HG02885 (cell line): ENCODE measurements around the gene ALKBH8.
"Not testable (repeated sequence)": the region's sequence is repeated elsewhere in the genome, so short reads cannot be mapped to it uniquely, and the experiment has no call there.

Experiments used
- ATAC-seq: cut with Tn5 transposase; IDR thresholded peaks from one replicate; pipeline ENCODE4 v1.9.1; 2021; ENCODE audit warnings: mild to moderate bottlenecking; ENCODE audit not compliant: unreplicated experiment, poor library complexity

The ALKBH8 gene

GRCh38 chr11:107565219-107565937, at the start of gene ALKBH8:
Gene ALKBH8 (minus strand): TSS chr11:107565735. CDS start chr11:107560893, 4,842 bp downstream.
- peak; percentile 81 for ATAC-seq

- no peak for ATAC-seq
These were observed 46.9 kb upstream of the ALKBH8 start for GRCh38 chr11:107612445-107612844.

- no peak for ATAC-seq
These were observed 44.1 kb upstream of the ALKBH8 start for GRCh38 chr11:107609400-107610218.

- no peak for ATAC-seq
These were observed 43.3 kb upstream of the ALKBH8 start for GRCh38 chr11:107608809-107609208.

GRCh38 chr11:107606141-107606540, 40.6 kb upstream of the ALKBH8 start:
- no peak for ATAC-seq

- ATAC-seq = no peak
These were observed 39.8 kb upstream of the ALKBH8 start for GRCh38 chr11:107605061-107606006.

GRCh38 chr11:107598225-107599139, 32.9 kb upstream of the ALKBH8 start:
- ATAC-seq = peak; percentile 86

- no peak for ATAC-seq
These were observed 29.2 kb upstream of the ALKBH8 start for GRCh38 chr11:107594736-107595135.

- no peak for ATAC-seq
These were observed 28.4 kb upstream of the ALKBH8 start for GRCh38 chr11:107593951-107594350.

- ATAC-seq = no peak
These were observed 27.3 kb upstream of the ALKBH8 start for GRCh38 chr11:107592813-107593212.

- ATAC-seq = no peak
These were observed 26.7 kb upstream of the ALKBH8 start for GRCh38 chr11:107592231-107592590.

GRCh38 chr11:107591378-107592230, 26.1 kb upstream of the ALKBH8 start:
- ATAC-seq = peak; percentile 30

GRCh38 chr11:107590460-107591377, 25.2 kb upstream of the ALKBH8 start, which contains the start of gene ELMOD1:
Gene ELMOD1 (plus strand): TSS chr11:107591147. CDS start chr11:107618190, 27,043 bp downstream.
- peak; percentile 57 for ATAC-seq

GRCh38 chr11:107587306-107587979, 21.9 kb upstream of the ALKBH8 start:
- no peak for ATAC-seq

GRCh38 chr11:107583629-107584195, 18.2 kb upstream of the ALKBH8 start:
- ATAC-seq = no peak

- ATAC-seq = no peak
These were observed 15.6 kb upstream of the ALKBH8 start for GRCh38 chr11:107581147-107581546.

GRCh38 chr11:107579169-107579568, 13.6 kb upstream of the ALKBH8 start:
- ATAC-seq = not testable (repeated sequence)
